ENCODE measurements around the gene THAP8.

THAP8 gene, protein sequence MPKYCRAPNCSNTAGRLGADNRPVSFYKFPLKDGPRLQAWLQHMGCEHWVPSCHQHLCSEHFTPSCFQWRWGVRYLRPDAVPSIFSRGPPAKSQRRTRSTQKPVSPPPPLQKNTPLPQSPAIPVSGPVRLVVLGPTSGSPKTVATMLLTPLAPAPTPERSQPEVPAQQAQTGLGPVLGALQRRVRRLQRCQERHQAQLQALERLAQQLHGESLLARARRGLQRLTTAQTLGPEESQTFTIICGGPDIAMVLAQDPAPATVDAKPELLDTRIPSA

DNA sequence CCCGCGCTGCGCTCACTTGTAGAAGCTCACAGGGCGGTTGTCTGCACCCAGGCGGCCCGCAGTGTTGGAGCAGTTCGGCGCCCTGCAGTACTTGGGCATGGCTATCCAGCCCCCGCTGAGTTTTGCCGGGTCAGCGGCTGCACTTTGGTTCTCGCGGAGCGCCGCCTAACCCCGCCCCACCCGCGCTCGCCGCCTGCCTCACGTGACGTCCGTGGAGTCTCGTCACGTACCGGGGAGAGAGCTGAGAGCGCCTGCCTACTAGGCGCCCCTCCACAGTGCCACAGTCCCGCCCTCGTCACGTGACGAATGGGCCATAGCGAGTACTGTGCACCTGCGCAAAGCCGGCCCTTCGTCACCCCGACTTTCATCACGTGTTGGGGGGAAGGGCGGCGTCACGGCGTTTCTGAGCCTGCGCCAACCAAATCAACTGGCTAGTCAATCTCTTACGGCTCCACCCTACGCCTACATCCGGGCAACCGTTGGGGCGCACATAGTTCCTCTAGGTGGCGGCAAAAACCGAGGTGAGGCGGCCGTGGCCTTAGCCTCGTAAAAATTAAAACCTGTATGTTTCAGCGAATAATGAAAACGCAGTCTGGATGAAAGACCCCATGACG is at the start of gene THAP8:
TSS of gene THAP8 (minus strand) at position 167 of the 614 bp plus-strand sequence. CDS start at position 99, 68 bp downstream.
- Histone ChIP-seq H3K27me3 (ENCODE audit: control insufficient read depth, low read length) (no peaks in the 10 kb centered on the region), H3K9me3 (ENCODE audit: control insufficient read depth, insufficient read depth, low read length) (no peaks in the 10 kb centered on the region), H3K4me1 (ENCODE audit: control insufficient read depth, low read length) (peaks cover 27% of the 10 kb centered on the region), H3K27ac (ENCODE audit: low read depth, low read length) (peak within 1 kb of the TSS; percentile 88), H3K4me2 (ENCODE audit: low read length) (peak within 1 kb of the TSS; percentile 73), H4K20me1 (ENCODE audit: control insufficient read depth, insufficient read depth, low read depth, low read length) (peaks cover 4% of the 10 kb centered on the region), H3K9me2 (replicated peaks; ENCODE audit: control insufficient read depth, low read length) (no peaks in the 10 kb centered on the region), H3K36me3 (ENCODE audit: control insufficient read depth, low read length) (peaks cover 34% of the 10 kb centered on the region), H3F3A (ENCODE audit: control insufficient read depth, insufficient read depth) (no peaks in the 10 kb centered on the region), H3K4me3 (ENCODE audit: low read length) (peak within 1 kb of the TSS; percentile 88), H3K79me2 (ENCODE audit: control insufficient read depth, low read length) (peaks cover 54% of the 10 kb centered on the region)
- TF ChIP-seq, protein P1, sequence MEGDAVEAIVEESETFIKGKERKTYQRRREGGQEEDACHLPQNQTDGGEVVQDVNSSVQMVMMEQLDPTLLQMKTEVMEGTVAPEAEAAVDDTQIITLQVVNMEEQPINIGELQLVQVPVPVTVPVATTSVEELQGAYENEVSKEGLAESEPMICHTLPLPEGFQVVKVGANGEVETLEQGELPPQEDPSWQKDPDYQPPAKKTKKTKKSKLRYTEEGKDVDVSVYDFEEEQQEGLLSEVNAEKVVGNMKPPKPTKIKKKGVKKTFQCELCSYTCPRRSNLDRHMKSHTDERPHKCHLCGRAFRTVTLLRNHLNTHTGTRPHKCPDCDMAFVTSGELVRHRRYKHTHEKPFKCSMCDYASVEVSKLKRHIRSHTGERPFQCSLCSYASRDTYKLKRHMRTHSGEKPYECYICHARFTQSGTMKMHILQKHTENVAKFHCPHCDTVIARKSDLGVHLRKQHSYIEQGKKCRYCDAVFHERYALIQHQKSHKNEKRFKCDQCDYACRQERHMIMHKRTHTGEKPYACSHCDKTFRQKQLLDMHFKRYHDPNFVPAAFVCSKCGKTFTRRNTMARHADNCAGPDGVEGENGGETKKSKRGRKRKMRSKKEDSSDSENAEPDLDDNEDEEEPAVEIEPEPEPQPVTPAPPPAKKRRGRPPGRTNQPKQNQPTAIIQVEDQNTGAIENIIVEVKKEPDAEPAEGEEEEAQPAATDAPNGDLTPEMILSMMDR (IDR thresholded peaks at IDR 0.05; ENCODE audit: low read depth, low read length, poor library complexity, severe bottlenecking), result peak; percentile 56
- no peak for TF ChIP-seq EZH2phosphoT487 (IDR thresholded peaks at IDR 0.05; ENCODE audit: borderline replicate concordance, low read length)

DNA sequence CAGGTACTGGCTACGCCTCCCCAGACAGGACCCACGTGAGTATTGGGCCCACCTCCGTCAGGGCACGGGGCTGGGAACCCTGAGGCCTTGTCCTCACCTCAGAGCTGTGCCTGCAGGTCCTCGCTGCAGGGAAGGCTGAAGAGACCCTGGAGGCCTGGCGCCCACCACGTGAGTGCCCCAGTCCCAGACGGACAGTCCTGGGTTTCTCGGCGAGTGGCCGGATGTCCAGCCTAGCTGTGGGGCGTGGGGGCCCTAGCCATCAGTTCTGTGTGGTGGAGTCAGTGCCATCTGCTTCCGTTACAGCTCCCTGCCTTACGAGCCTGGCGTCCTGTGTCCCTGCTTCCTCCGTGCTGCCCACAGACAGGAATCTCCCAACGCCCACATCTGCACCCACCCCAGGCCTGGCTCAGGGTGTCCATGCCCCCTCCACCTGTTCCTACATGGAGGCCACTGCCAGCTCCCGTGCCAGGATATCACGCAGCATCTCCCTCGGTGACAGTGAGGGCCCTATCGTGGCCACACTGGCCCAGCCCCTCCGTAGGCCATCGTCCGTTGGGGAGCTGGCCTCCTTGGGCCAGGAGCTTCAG is 49.0 kb upstream of the THAP8 start:
- no peaks in the 10 kb centered on the region for H3K4me1 ChIP-seq (ENCODE audit: control insufficient read depth, low read length)
- no peak overlapping the region for H3K4me2 ChIP-seq (ENCODE audit: low read length)
- peaks cover 76% of the 10 kb centered on the region for H3K36me3 ChIP-seq (ENCODE audit: control insufficient read depth, low read length)
- no peaks in the 10 kb centered on the region for H3K27me3 ChIP-seq (ENCODE audit: control insufficient read depth, low read length)
- H3K79me2 ChIP-seq (ENCODE audit: control insufficient read depth, low read length), result no peaks in the 10 kb centered on the region
- H3K9me2 ChIP-seq (replicated peaks; ENCODE audit: control insufficient read depth, low read length), result no peaks in the 10 kb centered on the region
- no peak overlapping the region for H3K4me3 ChIP-seq (ENCODE audit: low read length)
- no peaks in the 10 kb centered on the region for H3F3A ChIP-seq (ENCODE audit: control insufficient read depth, insufficient read depth)
- TF ChIP-seq EZH2phosphoT487 (IDR thresholded peaks at IDR 0.05; ENCODE audit: borderline replicate concordance, low read length), result no peak
- no peak overlapping the region for H3K27ac ChIP-seq (ENCODE audit: low read depth, low read length)
- H4K20me1 ChIP-seq (ENCODE audit: control insufficient read depth, insufficient read depth, low read depth, low read length), result no peaks in the 10 kb centered on the region
- H3K9me3 ChIP-seq (ENCODE audit: control insufficient read depth, insufficient read depth, low read length), result no peaks in the 10 kb centered on the region

DNA sequence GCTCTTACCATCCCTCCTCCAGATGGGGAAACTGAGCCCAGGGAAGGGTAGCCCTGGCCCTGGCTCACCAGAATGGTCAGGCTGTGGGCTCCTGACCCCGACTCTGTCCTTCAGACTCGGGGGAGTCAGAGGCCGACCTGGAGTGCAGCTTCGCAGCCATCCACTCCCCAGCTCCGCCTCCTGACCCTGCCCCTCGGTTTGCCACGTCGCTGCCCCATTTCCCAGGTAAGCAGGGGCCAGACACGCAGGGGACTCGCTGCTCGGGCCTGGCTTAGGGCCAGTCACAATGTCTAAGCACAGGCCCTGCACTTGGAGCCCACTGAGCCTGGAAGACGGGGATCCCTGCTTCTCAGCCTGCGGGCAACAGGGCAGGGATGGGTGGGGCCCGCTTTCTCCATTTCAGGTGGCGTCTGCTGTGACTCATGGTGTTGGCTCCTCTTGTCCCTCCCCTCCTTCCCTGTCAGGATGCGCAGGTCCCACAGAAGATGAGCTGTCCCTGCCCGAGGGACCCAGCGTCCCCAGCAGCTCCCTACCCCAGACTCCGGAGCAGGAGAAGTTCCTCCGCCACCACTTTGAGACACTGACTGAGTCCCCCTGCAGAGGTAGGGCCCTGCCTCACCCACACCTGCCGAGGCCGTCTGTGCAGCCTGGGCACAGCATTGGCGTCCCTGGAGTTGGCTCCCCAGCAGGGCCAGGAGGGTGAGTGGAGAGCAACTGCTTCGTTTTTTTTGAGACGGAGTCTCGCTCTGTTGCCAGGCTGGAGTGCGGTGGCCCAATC is 47.7 kb upstream of the THAP8 start:
- no peaks in the 10 kb centered on the region for H3K4me1 ChIP-seq (ENCODE audit: control insufficient read depth, low read length)
- no peak overlapping the region for H3K4me2 ChIP-seq (ENCODE audit: low read length)
- peaks cover 77% of the 10 kb centered on the region for H3K36me3 ChIP-seq (ENCODE audit: control insufficient read depth, low read length)
- H3F3A ChIP-seq (ENCODE audit: control insufficient read depth, insufficient read depth), result no peaks in the 10 kb centered on the region
- no peak for TF ChIP-seq EZH2phosphoT487 (IDR thresholded peaks at IDR 0.05; ENCODE audit: borderline replicate concordance, low read length)
- TF ChIP-seq, protein P1 (IDR thresholded peaks at IDR 0.05; ENCODE audit: low read depth, low read length, poor library complexity, severe bottlenecking), result no peak
- H3K9me3 ChIP-seq (ENCODE audit: control insufficient read depth, insufficient read depth, low read length), result no peaks in the 10 kb centered on the region
- H3K79me2 ChIP-seq (ENCODE audit: control insufficient read depth, low read length), result no peaks in the 10 kb centered on the region
- no peaks in the 10 kb centered on the region for H3K27me3 ChIP-seq (ENCODE audit: control insufficient read depth, low read length)
- no peaks in the 10 kb centered on the region for H3K9me2 ChIP-seq (replicated peaks; ENCODE audit: control insufficient read depth, low read length)
- H3K27ac ChIP-seq (ENCODE audit: low read depth, low read length), result no peak overlapping the region
- no peak overlapping the region for H3K4me3 ChIP-seq (ENCODE audit: low read length)
- no peaks in the 10 kb centered on the region for H4K20me1 ChIP-seq (ENCODE audit: control insufficient read depth, insufficient read depth, low read depth, low read length)
